GM12878 (cell line): ENCODE measurements around the gene HSD17B2. TPM values are rescaled to one million over a fixed set of nuclear protein-coding genes. Genes with fewer than 3 reads are reported as not detected.

ENCODE experiments used
- ATAC-seq: fragments of 200-7000 bp; cut with Tn5 transposase; 3 replicates; pipeline ENCODE4 v1.9.1; 2020; ENCODE audit warnings: mild to moderate bottlenecking, moderate library complexity
- BruUV-seq: library from RNA; stranded (reverse); fragments of 400-500 nt; replicated peaks from 2 replicates; lab custom pipeline; 2021; lab: Mats Ljungman, UMichigan
- CTCF ChIA-PET: fragments of 300-600 bp; sonication (Branson Sonifier 250); formaldehyde crosslinking; extraction: SDS; loops from one replicate; lab custom pipeline; 2021; ENCODE audit warnings: inconsistent platforms; lab: Yijun Ruan, JAX
- POLR2A ChIA-PET: fragments of 350-600 bp; formaldehyde crosslinking; extraction: SDS; loops from one replicate; lab custom pipeline; 2021; ENCODE audit warnings: inconsistent platforms; lab: Charles Lee
- RAD21 ChIA-PET: fragments of 300-600 bp; sonication (Branson Sonifier 250); formaldehyde crosslinking; loops from one replicate; lab custom pipeline; 2023; ENCODE audit warnings: antibody characterized with exemption; ENCODE audit not compliant: unreplicated experiment; lab: Charles Lee
- SMC1A ChIA-PET: fragments of 300-600 bp; sonication (Branson Sonifier 250); formaldehyde crosslinking; loops from one replicate; lab custom pipeline; 2023; ENCODE audit not compliant: unreplicated experiment, uncharacterized antibody; lab: Charles Lee
- DNase-seq: peaks from one replicate; pipeline ENCODE4 v3.0.0-alpha.2; 2011; ENCODE audit warnings: low read depth, low spot score
- FAIRE-seq: peaks from 3 replicates; lab custom pipeline; 2011; peaks lifted over from hg19 to GRCh38; lab: Jason Lieb, UNC
- H2AFZ ChIP-seq: 2 replicates; pipeline ENCODE4 v1.6.0; 2011; ENCODE audit warnings: low read depth, low read length, control low read depth; ENCODE audit not compliant: control insufficient read depth
- H3K27ac ChIP-seq: 2 replicates; pipeline ENCODE4 v1.5.1; 2011; ENCODE audit warnings: control low read depth; ENCODE audit not compliant: control insufficient read depth, insufficient read depth
- H3K27me3 ChIP-seq, 2 experiments: replicated peaks in 1 of 2; 2 replicates each; pipeline versions ENCODE4 v1.6.0 to v1.6.1; 2011; ENCODE audit warnings: low read length in 1 of 2; ENCODE audit not compliant: control insufficient read depth in 2 of 2, insufficient read depth in 2 of 2
- H3K36me3 ChIP-seq, 2 experiments: 2 replicates each; pipeline ENCODE4 v1.5.1; 2011; ENCODE audit warnings: low read length in 1 of 2; ENCODE audit not compliant: control insufficient read depth in 2 of 2, insufficient read depth in 2 of 2
- H3K4me1 ChIP-seq: 2 replicates; pipeline ENCODE4 v1.6.1; 2011; ENCODE audit warnings: mild to moderate bottlenecking, low read length, moderate library complexity, mixed read lengths; ENCODE audit not compliant: control insufficient read depth, insufficient read depth
- H3K4me2 ChIP-seq: 2 replicates; pipeline ENCODE4 v1.6.0; 2011; ENCODE audit warnings: control low read depth; ENCODE audit not compliant: control insufficient read depth, insufficient read depth
- H3K4me3 ChIP-seq: fragments of 200-600 bp; sonication (generic); 2 replicates; pipeline ENCODE4 v1.5.1; 2016
- H3K79me2 ChIP-seq: 2 replicates; pipeline ENCODE4 v1.6.0; 2011; ENCODE audit warnings: low read length; ENCODE audit not compliant: control insufficient read depth, insufficient read depth
- H3K9ac ChIP-seq: 2 replicates; pipeline ENCODE4 v1.8.0; 2011; ENCODE audit warnings: low read length, control low read depth, mixed read lengths; ENCODE audit not compliant: control insufficient read depth, insufficient read depth
- H3K9me3 ChIP-seq: replicated peaks from 3 replicates; pipeline ENCODE4 v1.5.1; 2011; ENCODE audit warnings: mild to moderate bottlenecking, low read length; ENCODE audit not compliant: control insufficient read depth, insufficient read depth
- H4K20me1 ChIP-seq: 2 replicates; pipeline ENCODE4 v1.6.0; 2011; ENCODE audit not compliant: control insufficient read depth, insufficient read depth
- BCL11A ChIP-seq: IDR thresholded peaks from 2 replicates; pipeline ENCODE4 v1.6.1; 2011; ENCODE audit warnings: low read depth, low read length
- ELK1 ChIP-seq: IDR thresholded peaks from 2 replicates; pipeline ENCODE4 v1.6.1; 2012; ENCODE audit warnings: low read depth, low read length, improper control_type of control experiment
- KDM1A ChIP-seq: fragments of 200-600 bp; sonication (generic); IDR thresholded peaks from 2 replicates; pipeline ENCODE4 v1.6.1; 2016; ENCODE audit warnings: borderline replicate concordance
- MTA2 ChIP-seq: fragments of 450-650 bp; IDR thresholded peaks from 2 replicates; pipeline ENCODE4 v1.6.1; 2016; ENCODE audit warnings: low read depth, mild to moderate bottlenecking, moderate library complexity
- MYC ChIP-seq: IDR thresholded peaks from 2 replicates; pipeline ENCODE4 v1.6.1; 2011; ENCODE audit warnings: mild to moderate bottlenecking, low read length, moderate library complexity, inconsistent platforms; ENCODE audit not compliant: insufficient read depth, insufficient replicate concordance, insufficient read length, severe bottlenecking
- POLR2A ChIP-seq: IDR thresholded peaks from 2 replicates; pipeline ENCODE4 v1.6.1; 2011; ENCODE audit warnings: low read depth, mild to moderate bottlenecking, low read length
- RUNX3 ChIP-seq: IDR thresholded peaks from 2 replicates; pipeline ENCODE4 v1.6.1; 2012; ENCODE audit warnings: low read length, inconsistent platforms
- ZBTB40 ChIP-seq: fragments of 450-650 bp; IDR thresholded peaks from 2 replicates; pipeline ENCODE4 v1.6.1; 2016; ENCODE audit warnings: mild to moderate bottlenecking, moderate library complexity, borderline replicate concordance
- ZNF592 ChIP-seq: fragments of 450-650 bp; IDR thresholded peaks from 2 replicates; pipeline ENCODE4 v1.6.1; 2017; ENCODE audit warnings: mild to moderate bottlenecking, moderate library complexity
- WGBS: methylation state at CpG from one replicate; pipeline ENCODE4 v1.1.6; 2016; ENCODE audit warnings: low lambda C conversion rate; ENCODE audit not compliant: insufficient replicate concordance, insufficient coverage; ENCODE audit errors: missing lambda C conversion rate; 5-methylcytosine and 5-hydroxymethylcytosine counted together
- in situ Hi-C: fragments of 300-500 bp; cut with MboI; formaldehyde crosslinking; loops from 9 replicates; pipeline ENCODE4 v1.14.3; 2018; ENCODE audit warnings: mixed read lengths
- intact Hi-C: fragments of 100-400 bp; cut with micrococcal nuclease; formaldehyde crosslinking; loops from one replicate; pipeline ENCODE4 v1.14.2; 2022; ENCODE audit not compliant: unreplicated experiment
- polyA plus RNA-seq, 11 experiments: library from polyadenylated mRNA; depleted of rRNA in 4 of 11; unstranded in 6 of 11; stranded (reverse) in 5 of 11; fragments of >200 nt; fragmentation: Nextera tagmentation in 4 of 11; fragmentation: Illumina TruSeq in 1 of 11; extraction: Ambion mirVana in 4 of 11; extraction: Trizol in 1 of 11; gene quantifications; 1 replicate in 1 of 11; 2 replicates in 10 of 11; pipeline versions ENCODE4 v1.2.1 to v1.2.3, GENCODE V29; 2011 to 2016; ENCODE audit warnings: inconsistent platforms in 2 of 11, missing spikeins in 2 of 11, low read depth in 1 of 11
- total RNA-seq, 4 experiments: library from RNA; depleted of rRNA in 3 of 4; stranded (reverse); fragments of >200 nt in 3 of 4; fragmentation: Illumina TruSeq in 1 of 4; extraction: Trizol in 1 of 4; gene quantifications; 2 replicates each; pipeline versions ENCODE4 v1.2.1 to v1.2.3, GENCODE V29; 2013 to 2021

Gene HSD17B2
- total and polyA plus RNA-seq, 10 of the 15 experiments (the other 5 are each of a cell fraction or from before 2014, with no cell fraction given), result not detected

GRCh38 chr16:82055728-82056549 lies 20.9 kb downstream of the HSD17B2 start (continued):
- no peak for TF ChIP-seq KDM1A
- no peak for TF ChIP-seq BCL11A

GRCh38 chr16:82056550-82056896 lies 21.5 kb downstream of the HSD17B2 start:
- Histone ChIP-seq H3K4me2 (no peak overlapping the region), H3K27me3 (no peaks in the 10 kb centered on the region; a peak in 2 of 4 replicates), H3K79me2 (no peaks in the 10 kb centered on the region), H3K4me1 (no peaks in the 10 kb centered on the region)
- in situ Hi-C loops, result no loop called here
- 25% methylated on average over 3 of the region's 3 CpGs for WGBS
- BruUV-seq, result no TSS peak
- DNase-seq, result no peak
- no peak for FAIRE-seq
- RAD21 ChIA-PET, result no interaction called here
- TF ChIP-seq MYC, result no peak
- no peak for TF ChIP-seq ZNF592
- TF ChIP-seq ELK1, result no peak
- no peak for TF ChIP-seq ZBTB40
- TF ChIP-seq MTA2, result no peak
- TF ChIP-seq RUNX3, result no peak
- no peak for TF ChIP-seq POLR2A
- TF ChIP-seq, all 136 proteins: peak for 0
- Histone ChIP-seq H3K9me3 (no peaks in the 10 kb centered on the region), H3K9ac (no peak overlapping the region), H2AFZ (no peak overlapping the region), H3K4me3 (no peak overlapping the region), H3K36me3 (no peaks in the 10 kb centered on the region), H4K20me1 (no peaks in the 10 kb centered on the region), H3K27ac (no peak overlapping the region)
- ChIA-PET SMC1A (no interaction called here), POLR2A (no interaction called here), CTCF (interaction anchor here (0.9 kb wide), 1 partner anchor 10 kb away, joined by 3 read pairs; no protein-coding TSS in a partner anchor)
- no peak for ATAC-seq
- intact Hi-C loops, result no loop called here
